Activated B cell treated with CpG ODN at 0.5 μM for 24 hours (primary cell): ENCODE measurements around the gene DRC7. TPM values are rescaled to one million over a fixed set of nuclear protein-coding genes. Genes with fewer than 3 reads are reported as not detected.

Experiments
- ATAC-seq: fragments of 200-7000 bp; cut with Tn5 transposase; one replicate; pipeline ENCODE4 v1.10.0; 2021; ENCODE audit warnings: low read depth, mild to moderate bottlenecking, moderate library complexity
- CTCF ChIA-PET: fragments of 350-600 bp; sonication (Branson Sonifier 250); formaldehyde crosslinking; loops from one replicate; lab custom pipeline; 2021; ENCODE audit warnings: antibody characterized with exemption; lab: Charles Lee
- POLR2A ChIA-PET: fragments of 350-600 bp; sonication (Branson Sonifier 250); formaldehyde crosslinking; loops from one replicate; lab custom pipeline; 2021; ENCODE audit warnings: antibody characterized with exemption; lab: Charles Lee
- DNase-seq: peaks from one replicate; pipeline ENCODE4 v3.0.0; 2022
- H3K27ac Mint-ChIP-seq: one replicate; pipeline ENCODE4 v1.8.0; 2020; ENCODE audit warnings: mixed read lengths
- H3K27me3 Mint-ChIP-seq: one replicate; pipeline ENCODE4 v1.8.0; 2021; ENCODE audit warnings: mixed read lengths
- H3K36me3 Mint-ChIP-seq: one replicate; pipeline ENCODE4 v1.8.0; 2021; ENCODE audit warnings: low read depth, mixed read lengths
- H3K4me1 Mint-ChIP-seq: one replicate; pipeline ENCODE4 v1.8.0; 2021; ENCODE audit warnings: mixed read lengths
- H3K4me3 Mint-ChIP-seq: one replicate; pipeline ENCODE4 v1.8.0; 2020; ENCODE audit warnings: mild to moderate bottlenecking, mixed read lengths
- H3K9me3 Mint-ChIP-seq: one replicate; pipeline ENCODE4 v1.8.0; 2020; ENCODE audit warnings: mixed read lengths
- CTCF ChIP-seq: fragments of 200-600 bp; IDR thresholded peaks from one replicate; pipeline ENCODE4 v1.8.0; 2022; ENCODE audit warnings: antibody characterized with exemption, mild to moderate bottlenecking
- intact Hi-C: fragments of 100-400 bp; cut with micrococcal nuclease; formaldehyde crosslinking; loops from one replicate; pipeline ENCODE4 v1.15.1; 2024
- total RNA-seq: library from RNA; stranded (reverse); gene quantifications from 2 replicates; pipeline ENCODE4 v1.2.3, GENCODE V29; 2022

The DRC7 gene
- total RNA-seq, 1 donor from 2014 or later, result not detected

GRCh38 chr16:57656342-57656955, 38.2 kb upstream of the DRC7 start:
- Mint-ChIP-seq H3K27ac (no peak overlapping the region), H3K9me3 (no peaks in the 10 kb centered on the region), H3K36me3 (no peaks in the 10 kb centered on the region), H3K27me3 (peaks cover 2% of the 10 kb centered on the region), H3K4me1 (no peaks in the 10 kb centered on the region), H3K4me3 (no peak overlapping the region)
- CTCF ChIA-PET, result no interaction called here
- intact Hi-C loops, result no loop called here
- POLR2A ChIA-PET, result no interaction called here
- ATAC-seq (no peak), DNase-seq (no peak)
- TF ChIP-seq CTCF, result no peak

DNA sequence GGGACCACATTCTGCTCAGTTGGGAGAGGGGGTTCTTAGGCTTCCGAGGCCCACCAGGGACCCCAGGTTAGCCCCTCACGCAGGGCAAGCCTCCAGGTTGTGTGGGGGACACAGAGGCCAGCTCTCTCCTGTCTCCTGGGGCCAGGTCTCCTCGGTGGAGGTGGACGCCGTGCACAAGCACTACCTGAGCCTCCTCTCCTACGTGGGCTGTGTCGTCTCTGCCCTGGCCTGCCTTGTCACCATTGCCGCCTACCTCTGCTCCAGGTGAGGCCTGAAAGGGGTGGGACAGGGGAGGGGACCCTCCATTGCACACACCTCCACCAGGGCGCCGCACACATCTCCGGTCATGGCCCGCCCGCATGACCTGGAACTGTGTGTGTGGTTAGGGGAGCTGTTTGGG, 37.4 kb upstream of the DRC7 start:
- no peaks in the 10 kb centered on the region for H3K9me3 Mint-ChIP-seq
- ATAC-seq (no peak), DNase-seq (no peak)
- no peak overlapping the region for H3K27ac Mint-ChIP-seq
- ChIA-PET POLR2A (no interaction called here), CTCF (no interaction called here)
- H3K4me1 Mint-ChIP-seq, result no peaks in the 10 kb centered on the region
- no peaks in the 10 kb centered on the region for H3K36me3 Mint-ChIP-seq
- peaks cover 2% of the 10 kb centered on the region for H3K27me3 Mint-ChIP-seq
- intact Hi-C loops, result no loop called here
- no peak overlapping the region for H3K4me3 Mint-ChIP-seq
- TF ChIP-seq CTCF, result no peak

- CTCF ChIA-PET, result no interaction called here
- no peak for DNase-seq
- no peak for TF ChIP-seq CTCF
- no peak for ATAC-seq
- no peaks in the 10 kb centered on the region for H3K36me3 Mint-ChIP-seq
- H3K27ac Mint-ChIP-seq, result no peak overlapping the region
- no peaks in the 10 kb centered on the region for H3K9me3 Mint-ChIP-seq
- POLR2A ChIA-PET, result no interaction called here
- H3K4me1 Mint-ChIP-seq, result no peaks in the 10 kb centered on the region
- no peak overlapping the region for H3K4me3 Mint-ChIP-seq
- intact Hi-C loops, result no loop called here
- peaks cover 2% of the 10 kb centered on the region for H3K27me3 Mint-ChIP-seq
Measured at GRCh38 chr16:57658130-57658877, 36.3 kb upstream of the DRC7 start.

GRCh38 chr16:57658878-57659674, 35.5 kb upstream of the DRC7 start:
- intact Hi-C loops, result no loop called here
- ATAC-seq (no peak), DNase-seq (no peak)
- Mint-ChIP-seq H3K9me3 (no peaks in the 10 kb centered on the region), H3K27me3 (no peaks in the 10 kb centered on the region), H3K27ac (no peak overlapping the region), H3K36me3 (no peaks in the 10 kb centered on the region), H3K4me3 (no peak overlapping the region), H3K4me1 (no peaks in the 10 kb centered on the region)
- TF ChIP-seq CTCF, result no peak
- CTCF ChIA-PET, result no interaction called here
- POLR2A ChIA-PET, result no interaction called here
